HepG2 (cell line): Measurements from ENCODE around the gene ELMO2. TPM values are rescaled to one million over a fixed set of nuclear protein-coding genes. Genes with fewer than 3 reads are reported as not detected.
A peak's percentile ranks its signal among the peaks of the same experiment; 100 is the strongest.

ENCODE experiments used
- BHLHE40 ChIP-seq: IDR thresholded peaks from 2 replicates; pipeline ENCODE4 v1.6.1; 2011; ENCODE audit warnings: low read length, improper control_type of control experiment
- CBX2 ChIP-seq, 2 experiments: fragments of 200-600 bp in 1 of 2; sonication (generic); formaldehyde crosslinking in 1 of 2; IDR thresholded peaks; 2 replicates each; pipeline versions ENCODE4 v1.7.0 to v1.8.1; 2018 to 2022; ENCODE audit warnings: low read depth in 2 of 2, low read length in 1 of 2, mild to moderate bottlenecking in 1 of 2, missing genetic modification reagents in 1 of 2
- DNMT3B ChIP-seq: conservative IDR thresholded peaks from 2 replicates; pipeline ENCODE4 v1.6.1; 2016; ENCODE audit warnings: missing biosample characterization, control low read depth
- GATAD1 ChIP-seq: IDR thresholded peaks from 2 replicates; pipeline ENCODE4 v1.6.1; 2016; ENCODE audit warnings: missing genetic modification reagents, missing compliant biosample characterization
- ISL2 ChIP-seq: sonication (generic); formaldehyde crosslinking; IDR thresholded peaks from 2 replicates; pipeline ENCODE4 v1.5.0; 2020; ENCODE audit warnings: missing genetic modification reagents
- KDM5B ChIP-seq: sonication (generic); formaldehyde crosslinking; IDR thresholded peaks from 2 replicates; pipeline ENCODE4 v1.4.0; 2020; ENCODE audit warnings: missing genetic modification reagents, mild to moderate bottlenecking, borderline replicate concordance
- KIAA2018 ChIP-seq: sonication (generic); formaldehyde crosslinking; IDR thresholded peaks from 2 replicates; pipeline ENCODE4 v1.5.0; 2020; ENCODE audit warnings: mild to moderate bottlenecking, missing genetic modification reagents, borderline replicate concordance
- MAX ChIP-seq: IDR thresholded peaks from 2 replicates; pipeline ENCODE4 v1.6.1; 2012; ENCODE audit warnings: inconsistent platforms
- MTA3 ChIP-seq: sonication (generic); formaldehyde crosslinking; IDR thresholded peaks from 2 replicates; pipeline ENCODE4 v1.4.0; 2020; ENCODE audit warnings: missing genetic modification reagents
- RFX5 ChIP-seq: IDR thresholded peaks from 2 replicates; pipeline ENCODE4 v1.6.1; 2011; ENCODE audit warnings: low read depth, low read length, improper control_type of control experiment
- RNF2 ChIP-seq: fragments of 450-650 bp; conservative IDR thresholded peaks from 2 replicates; pipeline ENCODE4 v1.6.1; 2016; ENCODE audit warnings: low read depth
- SAP130 ChIP-seq: IDR thresholded peaks from 2 replicates; pipeline ENCODE4 v1.6.1; 2016; ENCODE audit warnings: low read depth
- SIX1 ChIP-seq: sonication (generic); formaldehyde crosslinking; IDR thresholded peaks from 2 replicates; pipeline ENCODE4 v1.4.0; 2020; ENCODE audit warnings: missing genetic modification reagents, borderline replicate concordance
- SP140L ChIP-seq: sonication (generic); formaldehyde crosslinking; IDR thresholded peaks from 2 replicates; pipeline ENCODE4 v1.4.0; 2020; ENCODE audit warnings: missing genetic modification reagents, borderline replicate concordance
- SSRP1 ChIP-seq: IDR thresholded peaks from 2 replicates; pipeline ENCODE4 v1.6.1; 2016; ENCODE audit warnings: control low read depth
- TAF1 ChIP-seq: sonication (generic); formaldehyde crosslinking; IDR thresholded peaks from 2 replicates; pipeline ENCODE4 v1.4.0; 2020; ENCODE audit warnings: missing genetic modification reagents
- TEAD2 ChIP-seq: sonication (generic); formaldehyde crosslinking; IDR thresholded peaks from 2 replicates; pipeline ENCODE4 v1.9.0; 2021; ENCODE audit warnings: missing genetic modification reagents
- ZFY ChIP-seq: sonication (generic); formaldehyde crosslinking; IDR thresholded peaks from 2 replicates; pipeline ENCODE4 v1.4.0; 2020; ENCODE audit warnings: missing genetic modification reagents
- ZNF788 ChIP-seq: sonication (generic); formaldehyde crosslinking; IDR thresholded peaks from 2 replicates; pipeline ENCODE4 v1.5.0; 2020; ENCODE audit warnings: mild to moderate bottlenecking, missing genetic modification reagents, borderline replicate concordance
- polyA plus RNA-seq, 8 experiments: library from polyadenylated mRNA; depleted of rRNA in 3 of 8; stranded (reverse) in 7 of 8; unstranded in 1 of 8; fragments of >200 nt; fragmentation: Illumina TruSeq in 4 of 8; extraction: Trizol in 4 of 8; gene quantifications; 2 replicates each; pipeline versions ENCODE4 v1.2.1 to v1.2.3, GENCODE V29; 2011 to 2016; ENCODE audit warnings: low read depth in 4 of 8, missing spikeins in 1 of 8, mixed read lengths in 1 of 8; ENCODE audit not compliant: insufficient read depth in 1 of 8
- total RNA-seq, 5 experiments: library from RNA; depleted of rRNA; stranded (reverse); fragments of >200 nt; fragmentation: Illumina TruSeq; extraction: Trizol; gene quantifications; 2 replicates each; pipeline ENCODE4 v1.2.3, GENCODE V29; 2016; ENCODE audit warnings: low read depth in 1 of 5

Gene ELMO2
- total and polyA plus RNA-seq, 2 of the 13 experiments (the other 11 are each of a cell fraction or from before 2014, with no cell fraction given) = 30.6 to 35.7 TPM

- no peak for TF ChIP-seq KIAA2018 (CRISPR knock-in tag)
- no peak for TF ChIP-seq TEAD2 (CRISPR knock-in tag)
- 0 out of 2 replicates have a peak, but pooled peaks have one; percentile 21 for TF ChIP-seq ZFY (CRISPR knock-in tag)
- no peak for TF ChIP-seq RNF2
- TF ChIP-seq CBX2 (IDR thresholded peaks at IDR 0.05; ENCODE audit: low read depth, low read length) = no peak
- no peak for TF ChIP-seq CBX2 (CRISPR knock-in tag; IDR thresholded peaks at IDR 0.05; ENCODE audit: low read depth)
- TF ChIP-seq ISL2 (CRISPR knock-in tag) = no peak
- 0 out of 2 replicates have a peak, but pooled peaks have one; percentile 6 for TF ChIP-seq ZNF788 (CRISPR knock-in tag)
- no peak for TF ChIP-seq KDM5B (CRISPR knock-in tag)
- no peak for TF ChIP-seq SP140L (CRISPR knock-in tag)
- TF ChIP-seq BHLHE40 = peak; percentile 73
- TF ChIP-seq GATAD1 (CRISPR knock-in tag) = no peak
- TF ChIP-seq DNMT3B (CRISPR knock-in tag) = no peak
- TF ChIP-seq SAP130 (CRISPR knock-in tag) = no peak
- no peak for TF ChIP-seq SSRP1 (CRISPR knock-in tag)
- TF ChIP-seq MTA3 (CRISPR knock-in tag) = no peak
- TF ChIP-seq SIX1 (CRISPR knock-in tag) = no peak
- TF ChIP-seq TAF1 (CRISPR knock-in tag) = no peak
- TF ChIP-seq RFX5 = no peak
- TF ChIP-seq MAX = peak; percentile 18; the same call in 1 of the 2 replicates
Observed at GRCh38 chr20:46331611-46332361, 74.6 kb downstream of the ELMO2 start (continued).
